HCEC 1CT (cell line): ENCODE measurements around the gene ELK4.

ENCODE experiments used
- DNase-seq: peaks from one replicate; pipeline ENCODE4 v3.0.0-alpha.2; 2017

ELK4 gene

GRCh38 chr1:205626216-205626615 lies 5.6 kb downstream of the ELK4 start:
- DNase-seq = no peak

DNA sequence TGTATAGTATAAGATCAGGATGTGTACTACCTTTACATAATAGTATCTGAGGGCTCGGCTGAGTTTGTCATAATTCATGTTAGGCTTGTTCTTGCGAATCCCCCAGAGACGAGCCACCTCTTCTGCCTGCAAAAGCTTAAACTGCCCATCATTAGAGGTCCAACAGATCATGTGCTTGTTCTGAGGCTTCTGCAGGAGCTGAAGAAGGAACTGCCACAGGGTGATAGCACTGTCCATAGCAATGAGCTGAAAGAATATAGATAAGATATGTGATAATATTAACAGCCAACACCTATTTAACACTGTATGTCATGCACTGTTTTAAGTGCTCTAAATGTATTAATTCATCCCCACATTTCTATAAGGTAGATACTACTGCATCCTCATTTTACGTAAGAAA lies 8.2 kb downstream of the ELK4 start:
- no peak for DNase-seq

DNA sequence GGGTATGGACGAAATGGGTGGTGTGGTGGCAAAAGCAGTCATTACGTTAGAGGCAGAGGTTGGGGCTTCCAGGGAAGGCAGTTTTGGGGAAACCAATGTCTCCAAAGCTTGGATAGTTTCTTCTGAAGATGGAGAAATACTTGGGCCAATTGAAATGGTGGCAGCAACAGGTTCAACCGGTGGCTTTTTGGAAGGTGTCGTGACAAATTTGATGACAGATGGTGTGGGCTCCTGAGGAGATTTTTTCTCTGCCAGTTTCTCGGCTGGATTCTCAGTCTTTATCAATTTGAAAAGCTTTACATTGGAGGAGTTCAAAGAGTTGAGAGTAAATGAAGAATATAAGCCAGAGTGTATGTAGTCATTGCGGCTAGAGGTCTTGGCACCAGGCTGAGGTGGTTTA lies 11.5 kb downstream of the ELK4 start:
- DNase-seq = no peak

GRCh38 chr1:205619376-205619775 lies 12.4 kb downstream of the ELK4 start:
- DNase-seq = no peak

DNA sequence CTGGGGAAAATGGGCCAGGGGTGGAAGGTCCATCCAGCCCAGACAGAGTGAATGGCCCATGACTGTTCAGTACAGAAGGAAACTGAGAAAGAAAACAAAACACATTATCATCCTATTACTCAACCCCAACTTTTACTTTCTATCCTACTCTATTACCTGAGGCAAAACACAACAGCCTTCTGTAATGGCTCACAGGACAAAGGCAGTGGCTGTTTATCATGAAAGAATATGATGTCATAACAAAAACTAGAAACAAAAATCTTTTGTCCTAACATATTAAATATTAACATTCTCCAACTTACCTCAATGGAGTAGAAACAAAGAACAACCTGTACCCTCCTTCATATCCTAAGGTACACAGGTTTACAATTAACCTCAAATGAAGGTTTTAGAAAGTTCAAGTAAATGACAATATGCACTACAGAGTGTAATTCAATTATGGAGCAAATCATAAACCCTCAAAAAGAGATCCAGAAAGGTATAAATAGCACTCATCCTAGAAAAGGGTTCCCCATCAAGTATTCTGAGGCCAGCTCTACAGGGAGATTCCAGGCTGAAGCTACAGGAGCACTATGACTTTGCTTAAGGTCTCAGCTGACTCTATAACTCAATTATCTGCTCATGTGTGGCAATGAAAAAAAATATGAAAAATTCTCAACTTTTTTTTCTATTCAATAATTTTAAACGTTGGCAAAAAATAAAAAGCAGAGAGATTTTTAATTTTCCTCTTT lies 15.1 kb downstream of the ELK4 start:
- DNase-seq = no peak

DNA sequence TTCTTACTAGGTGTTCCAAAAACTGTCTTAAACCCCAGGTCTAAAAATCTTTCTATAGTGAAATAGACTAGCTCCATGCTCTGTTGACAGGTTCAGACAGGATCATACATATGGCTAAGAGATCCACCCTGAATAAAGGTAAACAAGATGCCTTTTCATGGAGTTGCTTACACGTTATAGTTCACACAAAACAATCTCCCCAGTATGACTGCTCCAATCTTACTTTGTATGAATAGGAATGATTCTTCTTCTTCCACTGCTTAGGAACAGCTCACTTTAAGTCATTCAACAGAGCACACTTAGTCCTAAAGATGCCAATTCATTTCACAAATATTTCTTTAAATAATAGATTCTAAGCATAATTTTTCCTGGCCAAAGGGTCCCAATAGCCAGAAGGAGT lies 16.0 kb downstream of the ELK4 start:
- DNase-seq = no peak

DNA sequence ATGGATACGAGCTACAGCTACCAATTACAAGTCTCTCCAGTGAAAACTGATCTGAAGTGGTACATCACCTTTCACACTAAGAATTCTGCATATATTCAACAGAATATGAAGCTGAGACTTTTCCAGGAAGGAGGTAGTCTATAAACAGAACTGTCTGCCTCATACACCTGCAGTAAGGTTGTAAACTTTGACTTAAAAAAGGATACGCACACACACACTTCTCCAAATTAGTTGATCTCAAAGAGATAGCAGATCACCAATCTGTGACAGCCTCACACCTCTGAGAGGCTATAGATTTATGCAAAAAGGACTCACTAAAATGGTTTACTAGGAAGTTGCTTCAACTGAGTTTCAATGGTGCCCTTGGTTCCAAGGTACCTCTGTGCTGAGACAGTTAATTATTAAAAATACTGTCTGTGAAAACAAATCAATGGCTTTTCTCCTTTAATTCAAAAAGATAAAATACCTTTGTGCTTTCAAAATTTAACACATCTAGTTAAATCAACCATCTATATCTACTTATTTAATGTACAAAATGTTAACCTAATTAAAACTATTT lies 17.9 kb downstream of the ELK4 start:
- no peak for DNase-seq

GRCh38 chr1:205612556-205612955 lies 19.3 kb downstream of the ELK4 start:
- no peak for DNase-seq

DNA sequence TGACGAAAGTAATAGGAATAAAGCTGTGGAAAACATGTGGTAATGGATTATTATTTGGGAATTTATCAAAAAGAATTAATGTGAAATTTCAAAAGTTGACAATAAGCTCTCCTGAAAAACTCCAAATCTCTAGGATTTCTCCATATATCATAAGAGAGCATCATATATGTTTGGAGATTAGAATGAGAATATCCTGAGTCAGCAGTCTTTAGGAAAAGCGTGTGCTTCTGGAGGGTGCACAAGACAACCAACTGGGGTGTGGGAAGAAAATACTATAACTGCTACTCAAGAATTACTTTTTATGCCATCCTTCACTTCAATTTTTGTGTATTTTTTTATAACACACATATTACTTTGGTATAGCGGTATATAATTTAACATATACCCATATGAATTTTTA lies 19.7 kb downstream of the ELK4 start:
- DNase-seq = no peak

DNA sequence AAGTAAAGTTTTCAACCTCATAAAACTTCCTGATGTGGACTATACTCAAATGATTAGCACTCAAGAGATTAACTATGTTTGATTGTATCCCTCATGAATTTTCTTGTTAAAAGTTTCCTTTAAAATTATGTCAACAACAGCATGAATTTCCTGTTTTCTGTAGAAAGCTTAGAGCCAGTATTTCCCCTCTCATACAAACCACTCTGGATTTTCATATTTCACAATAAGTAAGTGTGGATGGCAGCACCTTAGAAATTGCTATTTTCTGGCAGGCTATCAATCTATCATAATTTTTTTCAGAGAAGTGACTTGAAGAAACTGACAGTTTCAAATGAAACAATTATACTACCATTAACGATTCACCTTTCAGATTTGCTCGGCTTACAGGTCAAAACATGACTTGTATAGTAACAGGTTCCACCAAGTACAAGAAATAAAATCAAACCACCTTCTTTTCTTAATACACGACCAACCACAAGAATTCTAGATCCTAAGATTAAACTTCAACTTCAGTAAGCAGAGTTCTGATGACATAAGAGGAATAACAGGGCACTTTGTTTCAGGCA lies 20.8 kb downstream of the ELK4 start:
- DNase-seq = no peak

- peak; percentile 39 for DNase-seq
Measured at GRCh38 chr1:205610036-205610435, 21.8 kb downstream of the ELK4 start.

DNA sequence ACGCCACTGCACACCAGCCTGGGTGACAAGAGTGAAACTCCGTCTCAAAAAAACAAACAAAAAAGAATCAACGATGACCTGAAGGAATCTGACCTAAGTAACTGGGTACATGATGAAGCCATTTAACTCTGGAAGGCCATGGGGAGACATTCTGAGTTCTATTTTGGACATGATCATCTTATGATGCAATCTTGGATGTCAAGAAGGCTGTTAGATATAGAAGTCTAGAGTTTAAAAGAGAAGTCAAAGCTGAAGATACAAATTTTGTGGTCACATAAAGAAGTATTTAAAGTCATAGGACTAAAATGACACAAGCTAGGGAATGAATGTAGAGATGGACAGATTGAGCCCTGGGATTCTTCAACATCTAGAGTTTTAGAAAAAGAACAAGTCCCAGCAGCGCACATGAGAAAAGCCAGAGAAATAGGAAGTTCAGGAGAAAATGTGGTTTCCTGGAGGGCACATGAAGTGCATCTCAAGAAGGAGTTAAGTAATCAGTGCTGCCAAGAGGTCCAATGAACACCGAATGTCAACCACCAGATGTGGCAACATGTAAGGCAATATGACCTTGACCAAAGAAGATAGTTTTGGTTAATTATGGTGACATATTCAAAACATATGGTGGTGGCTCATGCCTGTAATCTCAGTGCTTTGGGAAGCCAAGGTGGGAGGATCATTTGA lies 26.8 kb downstream of the ELK4 start:
- DNase-seq = no peak

GRCh38 chr1:205604059-205604458 lies 27.8 kb downstream of the ELK4 start:
- no peak for DNase-seq

DNA sequence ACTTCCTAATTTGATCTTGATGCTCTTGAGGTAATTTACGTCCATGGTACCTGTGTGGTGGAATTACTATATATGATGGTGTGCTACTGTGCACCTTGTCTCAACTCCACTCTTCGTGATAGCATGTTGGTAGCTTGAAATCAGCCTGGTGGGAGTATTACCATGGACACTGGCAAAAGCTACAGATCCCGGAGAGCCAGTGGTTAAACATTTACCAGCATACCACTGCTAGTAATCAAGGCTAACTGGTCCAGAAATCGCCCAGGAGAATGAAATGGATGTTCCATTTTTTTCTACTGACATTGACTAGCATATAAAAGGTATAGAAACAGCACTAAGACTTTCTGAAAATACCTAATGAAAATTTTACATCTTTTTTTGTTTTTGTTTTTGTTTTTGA lies 30.6 kb downstream of the ELK4 start:
- DNase-seq = no peak

DNA sequence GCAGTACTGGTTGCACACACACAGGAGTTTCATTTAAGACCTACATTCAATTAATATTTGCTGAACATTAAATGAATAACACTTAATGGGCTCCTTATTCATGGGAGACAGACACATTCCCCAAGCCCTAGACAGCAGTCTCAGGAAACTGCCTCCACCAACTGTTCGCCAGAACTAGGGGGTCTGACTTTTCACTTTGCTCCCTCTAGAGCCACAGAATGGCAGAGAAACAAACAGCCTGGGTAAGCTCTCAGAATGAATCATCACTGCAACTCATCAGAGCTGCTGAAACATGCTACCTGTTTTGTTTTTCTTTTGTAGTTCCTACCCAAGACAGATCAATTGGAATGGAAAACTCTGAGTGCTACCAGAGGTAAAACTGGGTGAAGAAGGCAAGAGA lies 31.7 kb downstream of the ELK4 start:
- peak; percentile 60 for DNase-seq

DNA sequence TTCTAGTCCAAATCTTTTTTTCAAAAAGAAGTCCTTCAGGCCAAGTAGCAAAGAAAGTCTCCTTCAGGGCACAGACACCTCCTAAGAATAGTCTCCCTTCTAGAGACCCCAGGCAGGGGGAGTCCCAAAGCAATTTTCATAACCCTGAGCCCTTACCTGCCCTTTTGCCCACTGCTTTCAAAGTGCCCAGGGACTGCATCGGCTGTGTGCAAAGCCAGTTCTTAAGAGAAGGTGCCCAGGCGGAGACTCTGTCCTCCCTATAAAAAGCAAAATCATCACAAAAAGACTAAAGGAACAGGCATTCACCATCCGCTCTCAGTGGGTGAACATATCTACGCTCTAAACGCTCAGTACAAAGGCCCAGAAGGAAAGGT lies 32.2 kb downstream of the ELK4 start:
- DNase-seq = no peak

GRCh38 chr1:205598841-205599668 lies 32.8 kb downstream of the ELK4 start:
- peak; percentile 73 for DNase-seq

DNA sequence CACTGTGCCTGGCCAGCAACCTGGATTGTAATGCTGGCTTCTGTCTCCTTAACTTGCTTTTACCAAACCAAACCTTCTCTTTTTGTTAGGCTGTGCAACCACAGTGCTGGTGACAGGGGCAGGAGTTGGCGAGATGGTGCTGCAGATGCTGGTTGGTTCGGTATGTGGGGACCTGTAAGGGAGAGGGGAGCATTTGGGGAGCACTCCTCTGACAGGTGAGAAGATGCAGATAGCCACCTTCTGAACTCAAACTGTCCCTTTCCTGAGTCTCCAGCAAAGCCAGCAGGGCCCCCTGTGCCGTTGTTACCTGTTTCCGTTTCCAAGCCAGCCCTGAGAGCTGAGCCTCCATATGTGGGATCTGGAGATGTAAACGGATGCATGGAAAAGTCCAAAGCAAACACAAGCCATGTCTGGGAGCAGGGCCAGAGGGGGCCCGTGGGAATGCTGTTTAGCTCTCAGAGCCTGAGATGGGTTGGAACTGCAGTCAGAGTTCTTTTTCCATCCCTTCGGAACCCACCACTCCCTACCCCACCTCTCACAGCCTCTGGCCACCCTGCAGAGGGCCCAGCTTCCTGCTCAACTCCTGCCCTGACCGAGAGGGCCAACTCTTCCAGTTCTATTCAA lies 34.0 kb downstream of the ELK4 start:
- DNase-seq = no peak

GRCh38 chr1:205596876-205597275 lies 34.9 kb downstream of the ELK4 start:
- DNase-seq = no peak

GRCh38 chr1:205595861-205596260 lies 36.0 kb downstream of the ELK4 start:
- DNase-seq = no peak

GRCh38 chr1:205595435-205595834 lies 36.4 kb downstream of the ELK4 start:
- DNase-seq = no peak

- DNase-seq = no peak
Measured at GRCh38 chr1:205594846-205595245, 37.0 kb downstream of the ELK4 start.

DNA sequence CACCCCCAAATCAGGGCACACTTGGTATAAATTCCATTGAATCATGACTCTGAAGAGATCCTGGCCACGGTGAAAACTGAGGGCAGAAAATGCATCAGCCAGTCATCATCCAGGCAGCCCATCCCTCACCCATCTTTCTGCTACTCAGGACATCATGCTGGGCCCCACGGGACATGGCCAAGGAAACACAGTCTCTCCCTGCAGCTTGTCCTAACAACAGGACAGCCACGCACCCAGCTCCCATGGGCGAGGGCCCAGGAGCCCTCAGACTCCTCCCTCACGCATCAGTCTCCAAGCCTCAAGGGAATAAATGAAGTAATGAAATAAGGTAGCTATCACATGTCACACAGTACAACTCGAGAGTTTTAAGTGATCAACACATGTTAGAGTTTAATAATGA lies 37.8 kb downstream of the ELK4 start:
- DNase-seq = no peak
